HL-60 (cell line): ENCODE measurements around the gene MASP1.

Experiments
- DNase-seq, 2 experiments: peaks; one replicate each; pipeline ENCODE4 v3.0.0-alpha.2; 2010 to 2020; ENCODE audit warnings: low read depth in 1 of 2, low spot score in 1 of 2
- H3K27ac ChIP-seq: fragments of 250-450 bp; sonication (Bioruptor Pico); replicated peaks from 2 replicates; pipeline ENCODE4 v1.5.1; 2020; ENCODE audit warnings: mild to moderate bottlenecking, moderate library complexity
- H3K27me3 ChIP-seq: fragments of 250-450 bp; sonication (Bioruptor Pico); 2 replicates; pipeline ENCODE4 v1.5.1; 2021; ENCODE audit warnings: mild to moderate bottlenecking, moderate library complexity; ENCODE audit not compliant: insufficient read depth, poor library complexity, severe bottlenecking
- H3K4me3 ChIP-seq: replicated peaks from 2 replicates; pipeline ENCODE4 v1.5.1; 2011; ENCODE audit warnings: mild to moderate bottlenecking, control low read depth, low read length; ENCODE audit not compliant: insufficient read depth
- CTCF ChIP-seq: IDR thresholded peaks from one replicate; pipeline ENCODE4 v1.5.1; 2011; ENCODE audit warnings: low read length, control low read depth, inconsistent platforms; ENCODE audit not compliant: insufficient read depth
- GABPA ChIP-seq: IDR thresholded peaks from 2 replicates; pipeline ENCODE4 v1.6.1; 2012; ENCODE audit warnings: low read depth
- POLR2AphosphoS5 ChIP-seq: IDR thresholded peaks from 2 replicates; pipeline ENCODE4 v1.6.1; 2012; ENCODE audit warnings: low read depth
- REST ChIP-seq: IDR thresholded peaks from 2 replicates; pipeline ENCODE4 v1.6.1; 2012; ENCODE audit warnings: low read depth; ENCODE audit not compliant: insufficient replicate concordance
- SPI1 ChIP-seq: IDR thresholded peaks from 2 replicates; pipeline ENCODE4 v1.6.1; 2012; ENCODE audit warnings: low read depth, mild to moderate bottlenecking, borderline replicate concordance

MASP1 gene

DNA sequence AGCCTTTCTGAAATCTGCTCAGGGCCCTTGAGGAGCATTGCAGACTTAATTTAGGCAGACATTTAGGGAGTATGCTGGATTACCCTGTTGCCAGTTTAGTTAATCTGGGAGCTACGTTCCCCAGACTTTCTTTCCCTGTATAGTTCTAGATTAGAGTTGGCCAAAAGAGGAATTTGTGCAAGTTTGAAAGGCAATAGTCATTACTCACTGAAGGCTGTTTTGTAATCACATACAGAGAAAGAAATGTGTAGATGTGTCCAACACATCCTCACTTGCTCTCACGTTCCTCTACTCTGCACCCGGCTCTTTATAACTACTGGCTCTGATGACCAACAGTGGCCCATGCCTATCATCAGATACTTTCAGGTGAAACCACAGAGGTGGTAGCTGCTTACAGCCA is 24.2 kb downstream of the MASP1 start:
- no peak for DNase-seq
- Histone ChIP-seq H3K27me3 (no peaks in the 10 kb centered on the region), H3K4me3 (no peak overlapping the region), H3K27ac (no peak overlapping the region)
- no peak for TF ChIP-seq GABPA
- no peak for TF ChIP-seq REST
- TF ChIP-seq SPI1: no peak
- TF ChIP-seq CTCF: no peak
- no peak for TF ChIP-seq POLR2AphosphoS5

GRCh38 chr3:187266691-187267090 is 24.8 kb downstream of the MASP1 start:
- TF ChIP-seq GABPA (no peak), POLR2AphosphoS5 (no peak), SPI1 (no peak), REST (no peak), CTCF (no peak)
- DNase-seq: no peak
- no peaks in the 10 kb centered on the region for H3K27me3 ChIP-seq
- no peak overlapping the region for H3K4me3 ChIP-seq
- H3K27ac ChIP-seq: no peak overlapping the region

DNA sequence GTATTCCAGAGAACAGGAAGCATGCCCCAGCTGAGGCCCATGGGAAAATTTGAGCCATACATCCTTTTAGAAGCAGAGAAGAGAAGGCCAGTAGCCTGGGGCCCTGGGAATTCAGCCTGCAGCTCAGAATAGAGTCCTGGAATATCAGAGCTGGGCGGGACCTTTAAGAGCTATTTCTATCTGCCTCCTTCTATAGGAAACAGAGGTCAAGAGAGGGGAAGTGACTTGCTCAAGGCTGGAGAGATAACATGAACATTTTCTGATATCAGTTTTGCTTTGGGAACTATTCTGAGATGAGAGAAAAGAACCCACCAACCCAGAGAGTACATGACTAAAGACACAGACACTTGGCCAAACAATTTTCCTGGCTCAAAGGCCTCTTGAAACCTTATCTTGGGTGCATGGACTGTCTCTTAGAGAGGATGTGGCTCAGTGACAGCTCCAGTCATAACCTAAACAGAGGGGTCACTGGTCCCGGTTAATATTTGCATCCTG is 26.0 kb downstream of the MASP1 start:
- no peak for TF ChIP-seq CTCF
- TF ChIP-seq REST: no peak
- TF ChIP-seq SPI1: no peak
- TF ChIP-seq GABPA: no peak
- TF ChIP-seq POLR2AphosphoS5: no peak
- H3K27ac ChIP-seq: no peak overlapping the region
- H3K4me3 ChIP-seq: no peak overlapping the region
- DNase-seq: no peak
- H3K27me3 ChIP-seq: no peaks in the 10 kb centered on the region
